PFSK-1 (cell line): ENCODE data around the gene TCF7L1.

Experiments
- FOXP2 ChIP-seq: optimal IDR thresholded peaks from 2 replicates; pipeline ENCODE3; 2011; ENCODE audit warnings: borderline replicate concordance, control low read depth, inconsistent platforms; ENCODE audit not compliant: insufficient read depth; ENCODE audit errors: extremely low read length, extremely low read depth
- POLR2AphosphoS5 ChIP-seq: IDR thresholded peaks from 2 replicates; pipeline ENCODE4 v1.6.1; 2012; ENCODE audit warnings: low read depth, mild to moderate bottlenecking, control low read depth, low read length, moderate library complexity
- REST ChIP-seq, 2 experiments: IDR thresholded peaks; 2 replicates each; pipeline versions ENCODE4 v1.6.1 to v1.8.0; 2011 to 2012; ENCODE audit warnings: low read depth in 2 of 2, low read length in 2 of 2, control low read depth in 1 of 2, inconsistent platforms in 1 of 2, mild to moderate bottlenecking in 1 of 2, moderate library complexity in 1 of 2; ENCODE audit not compliant: insufficient read depth in 1 of 2
- SIN3A ChIP-seq: IDR thresholded peaks from 2 replicates; pipeline ENCODE4 v1.6.1; 2012; ENCODE audit warnings: mild to moderate bottlenecking, low read length, moderate library complexity, borderline replicate concordance; ENCODE audit not compliant: insufficient read depth
- TAF1 ChIP-seq: IDR thresholded peaks from 2 replicates; pipeline ENCODE4 v1.6.1; 2012; ENCODE audit warnings: low read length, control low read depth, borderline replicate concordance; ENCODE audit not compliant: insufficient read depth

GRCh38 chr2:85134896-85135659 is 1.9 kb downstream of the TCF7L1 start:
- TF ChIP-seq POLR2AphosphoS5 (no peak), TAF1 (no peak), REST (IDR thresholded peaks at IDR 0.05; ENCODE audit: insufficient read depth in 1 of 2, low read depth in 2 of 2, low read length in 2 of 2) (no peak), FOXP2 (no peak), SIN3A (no peak)
